Measurements from ENCODE around the gene SPATA3.

The SPATA3 gene

DNA sequence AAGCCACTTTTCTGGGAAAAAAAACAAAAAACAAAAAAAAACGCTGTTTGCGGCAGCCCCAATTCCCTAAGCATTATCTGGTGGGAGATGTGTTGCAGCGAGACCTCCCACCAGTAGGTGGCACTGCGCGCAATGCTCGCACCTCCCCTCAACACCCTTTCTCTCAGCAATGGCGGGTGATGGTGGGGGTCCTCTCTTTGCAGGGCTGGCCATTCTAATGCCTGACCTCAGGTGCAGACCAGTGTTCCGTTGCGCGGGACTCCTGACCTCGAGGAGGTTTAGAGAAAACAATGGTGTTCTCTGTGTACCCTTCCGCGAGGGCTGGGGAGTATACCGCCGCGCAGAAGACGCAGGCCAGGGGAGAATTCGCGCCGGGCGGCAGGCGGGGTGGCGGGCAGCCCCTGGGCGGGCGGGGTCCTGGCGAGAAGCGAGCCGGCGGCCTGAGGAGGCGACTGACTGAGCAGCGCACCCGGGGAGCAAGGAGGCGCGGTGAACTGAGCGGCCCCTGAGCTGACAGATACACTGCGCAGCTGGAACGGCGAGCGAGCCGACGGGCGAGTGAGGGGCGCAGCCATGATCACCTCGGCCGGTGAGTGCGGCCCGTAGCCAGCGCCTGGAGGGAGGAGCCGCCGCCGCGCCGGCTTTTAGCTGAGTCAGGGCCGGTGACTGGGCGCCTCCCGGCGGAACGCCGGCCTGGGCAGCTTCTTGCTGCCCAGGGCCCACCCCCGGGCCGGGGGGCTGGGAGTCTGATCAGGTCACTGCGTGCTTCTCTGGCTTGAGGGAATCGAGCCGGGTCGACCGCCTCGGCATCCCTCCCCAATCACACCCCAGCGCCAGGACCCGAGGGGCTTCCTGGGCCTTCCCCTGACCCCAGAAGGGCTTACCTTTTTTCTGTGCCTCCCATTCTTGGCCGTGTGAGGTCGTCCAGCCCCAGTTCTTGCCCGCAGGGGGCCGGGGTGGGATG is 60.8 kb downstream of the SPATA3 start, which contains the start of gene PSMD1:
PSMD1 (plus strand) TSS at position 415 of the 964 bp plus-strand sequence; CDS start at position 574, 159 bp downstream.
- Histone ChIP-seq H2AFZ (ENCODE audit: low read depth, low read length) (peak within 1 kb of the TSS; percentile 79), H3K27me3 (ENCODE audit: low read depth, low read length) (no peaks in the 10 kb centered on the region), H3K36me3 (replicated peaks; ENCODE audit: low read depth, low read length) (peaks cover 4% of the 10 kb centered on the region), H3K9ac (ENCODE audit: low read length) (peak within 1 kb of the TSS; percentile 86), H3K27ac (ENCODE audit: low read length) (peak within 1 kb of the TSS; percentile 65), H3K9me3 (ENCODE audit: insufficient read depth, low read length) (no peaks in the 10 kb centered on the region), H3K79me2 (ENCODE audit: low read length) (peaks cover 51% of the 10 kb centered on the region), H4K20me1 (ENCODE audit: insufficient read depth, low read length) (no peaks in the 10 kb centered on the region), H3K4me2 (ENCODE audit: low read length) (peak within 1 kb of the TSS; percentile 79), H3K4me1 (ENCODE audit: low read length) (peaks cover 15% of the 10 kb centered on the region), H3K4me3 (ENCODE audit: low read length) (peak within 1 kb of the TSS; percentile 99)
- TF ChIP-seq EZH2phosphoT487 (IDR thresholded peaks at IDR 0.05; ENCODE audit: low read depth): no peak
- TF ChIP-seq, protein P1, sequence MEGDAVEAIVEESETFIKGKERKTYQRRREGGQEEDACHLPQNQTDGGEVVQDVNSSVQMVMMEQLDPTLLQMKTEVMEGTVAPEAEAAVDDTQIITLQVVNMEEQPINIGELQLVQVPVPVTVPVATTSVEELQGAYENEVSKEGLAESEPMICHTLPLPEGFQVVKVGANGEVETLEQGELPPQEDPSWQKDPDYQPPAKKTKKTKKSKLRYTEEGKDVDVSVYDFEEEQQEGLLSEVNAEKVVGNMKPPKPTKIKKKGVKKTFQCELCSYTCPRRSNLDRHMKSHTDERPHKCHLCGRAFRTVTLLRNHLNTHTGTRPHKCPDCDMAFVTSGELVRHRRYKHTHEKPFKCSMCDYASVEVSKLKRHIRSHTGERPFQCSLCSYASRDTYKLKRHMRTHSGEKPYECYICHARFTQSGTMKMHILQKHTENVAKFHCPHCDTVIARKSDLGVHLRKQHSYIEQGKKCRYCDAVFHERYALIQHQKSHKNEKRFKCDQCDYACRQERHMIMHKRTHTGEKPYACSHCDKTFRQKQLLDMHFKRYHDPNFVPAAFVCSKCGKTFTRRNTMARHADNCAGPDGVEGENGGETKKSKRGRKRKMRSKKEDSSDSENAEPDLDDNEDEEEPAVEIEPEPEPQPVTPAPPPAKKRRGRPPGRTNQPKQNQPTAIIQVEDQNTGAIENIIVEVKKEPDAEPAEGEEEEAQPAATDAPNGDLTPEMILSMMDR (IDR thresholded peaks at IDR 0.05; ENCODE audit: low read depth, low read length): peak; percentile 73

DNA sequence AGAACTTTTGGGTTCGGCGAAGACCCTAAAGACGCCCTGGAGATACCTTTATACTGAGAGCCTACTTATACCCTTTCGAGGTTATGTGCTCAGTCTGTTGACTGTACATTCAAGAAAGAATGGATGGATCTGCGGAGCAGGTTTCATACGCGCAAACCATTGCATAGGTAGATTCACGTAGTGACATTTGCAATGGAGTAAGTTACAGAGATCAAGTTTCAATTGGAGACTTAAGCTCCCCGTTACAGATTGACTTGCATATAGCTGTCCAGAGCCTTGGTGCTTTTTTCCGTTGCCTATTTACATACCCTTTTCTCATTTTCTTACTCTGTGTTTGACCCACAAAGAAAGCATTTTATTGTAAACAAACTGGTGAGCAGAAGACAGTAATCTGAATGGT is 61.7 kb downstream of the SPATA3 start:
- H3K27ac ChIP-seq (ENCODE audit: low read length): no peak overlapping the region

More for the DNA sequence above, 61.7 kb downstream of the SPATA3 start:
- Histone ChIP-seq H3K9ac (ENCODE audit: low read length) (peak overlapping the region; percentile 86), H3K27me3 (ENCODE audit: low read depth, low read length) (no peaks in the 10 kb centered on the region), H4K20me1 (ENCODE audit: insufficient read depth, low read length) (no peaks in the 10 kb centered on the region), H3K79me2 (ENCODE audit: low read length) (peaks cover 51% of the 10 kb centered on the region), H2AFZ (ENCODE audit: low read depth, low read length) (no peak overlapping the region), H3K36me3 (replicated peaks; ENCODE audit: low read depth, low read length) (peaks cover 4% of the 10 kb centered on the region), H3K9me3 (ENCODE audit: insufficient read depth, low read length) (no peaks in the 10 kb centered on the region), H3K4me2 (ENCODE audit: low read length) (peak overlapping the region; percentile 79), H3K4me1 (ENCODE audit: low read length) (peaks cover 15% of the 10 kb centered on the region), H3K4me3 (ENCODE audit: low read length) (peak overlapping the region; percentile 99)
- TF ChIP-seq EZH2phosphoT487 (IDR thresholded peaks at IDR 0.05; ENCODE audit: low read depth): no peak
- TF ChIP-seq, protein P1 (IDR thresholded peaks at IDR 0.05; ENCODE audit: low read depth, low read length): no peak
